Measurements from ENCODE around the gene UGT1A7. TPM values are rescaled to one million over a fixed set of nuclear protein-coding genes. Genes with fewer than 3 reads are reported as not detected.

UGT1A7 gene
- total RNA-seq, 1 donor from 2014 or later: not detected

- DNase-seq (ENCODE audit: extremely low read depth, low read depth, low spot score): no peak
Observed at GRCh38 chr2:233758141-233758540, 76.4 kb downstream of the UGT1A7 start.

DNA sequence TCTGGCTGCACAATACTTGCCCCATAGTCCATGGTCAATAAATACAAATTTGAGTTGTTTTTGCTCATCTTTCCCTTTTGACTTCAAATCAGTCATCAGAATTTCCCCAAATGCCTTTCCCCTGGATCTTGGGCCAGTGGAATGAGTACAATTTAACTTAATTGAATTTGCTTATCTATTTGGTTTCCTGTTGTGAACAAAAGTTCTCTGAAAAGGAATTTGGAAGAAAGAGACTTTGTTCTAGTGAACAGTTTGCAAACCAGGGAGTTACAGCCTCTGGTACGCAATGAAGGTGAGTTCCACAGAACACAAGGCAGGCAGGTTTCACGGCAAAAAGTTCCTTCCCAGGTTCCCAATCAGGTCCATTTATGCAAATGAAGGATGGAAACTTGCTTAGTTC is 77.1 kb downstream of the UGT1A7 start:
- no peak for DNase-seq (ENCODE audit: extremely low read depth, low read depth, low spot score)

GRCh38 chr2:233760043-233760442 is 78.3 kb downstream of the UGT1A7 start, which contains the start of gene UGT1A1:
TSS of gene UGT1A1 (plus strand) at chr2:233760270. CDS start at chr2:233760288, 18 bp downstream.
- no peak for DNase-seq (ENCODE audit: extremely low read depth, low read depth, low spot score)

GRCh38 chr2:233761040-233761769 is 79.5 kb downstream of the UGT1A7 start:
- no peak for DNase-seq (ENCODE audit: extremely low read depth, low read depth, low spot score)

- no peak for DNase-seq (ENCODE audit: extremely low read depth, low read depth, low spot score)
Observed at GRCh38 chr2:233764264-233764663, 82.6 kb downstream of the UGT1A7 start.

DNA sequence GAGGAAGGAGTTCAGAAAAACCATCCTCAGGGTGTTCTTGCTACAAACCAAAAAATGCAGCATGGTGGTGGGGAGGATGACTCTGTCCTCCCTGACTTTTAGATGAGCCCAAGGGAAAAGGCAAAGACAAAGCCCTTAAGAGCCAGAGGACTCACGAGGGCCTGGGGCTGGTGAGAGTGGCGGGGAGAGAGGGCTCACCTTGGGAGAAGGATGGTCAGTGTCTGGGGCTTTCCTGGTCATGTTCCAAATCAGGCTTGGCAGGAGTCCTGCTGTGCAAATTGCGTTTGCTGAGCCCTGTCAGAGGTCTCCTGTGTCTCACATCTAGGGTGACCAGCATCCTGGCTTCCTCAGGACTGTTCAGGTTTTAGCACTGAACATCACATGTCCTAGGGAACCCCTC is 83.1 kb downstream of the UGT1A7 start:
- no peak for DNase-seq (ENCODE audit: extremely low read depth, low read depth, low spot score)

GRCh38 chr2:233766416-233766815 is 84.7 kb downstream of the UGT1A7 start:
- DNase-seq (ENCODE audit: extremely low read depth, low read depth, low spot score): no peak

- DNase-seq (ENCODE audit: extremely low read depth, low read depth, low spot score): no peak
Observed at GRCh38 chr2:233768076-233768475, 86.4 kb downstream of the UGT1A7 start.

- no peak for DNase-seq (ENCODE audit: extremely low read depth, low read depth, low spot score)
Observed at GRCh38 chr2:233769260-233769659, 87.6 kb downstream of the UGT1A7 start.

- DNase-seq (ENCODE audit: extremely low read depth, low read depth, low spot score): no peak
Observed at GRCh38 chr2:233772153-233772552, 90.5 kb downstream of the UGT1A7 start.

DNA sequence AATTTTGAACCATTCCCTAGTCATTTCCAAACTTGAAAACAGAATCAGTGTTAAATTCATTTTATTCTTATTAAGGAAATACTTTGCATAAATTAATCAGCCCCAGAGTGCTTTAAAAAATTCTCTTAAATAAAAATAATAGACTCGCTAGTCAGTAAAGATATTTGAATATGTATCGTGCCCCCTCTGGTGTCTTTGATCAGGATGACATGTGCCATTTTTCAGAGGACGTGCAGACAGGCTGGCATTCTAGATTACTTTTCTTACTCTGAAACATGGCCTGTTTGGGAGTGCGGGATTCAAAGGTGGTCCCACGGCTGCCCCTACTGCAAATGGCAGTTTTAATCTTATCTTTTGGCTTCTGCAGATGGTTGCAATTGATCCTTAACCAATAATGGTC is 90.9 kb downstream of the UGT1A7 start:
- DNase-seq (ENCODE audit: extremely low read depth, low read depth, low spot score): no peak

DNA sequence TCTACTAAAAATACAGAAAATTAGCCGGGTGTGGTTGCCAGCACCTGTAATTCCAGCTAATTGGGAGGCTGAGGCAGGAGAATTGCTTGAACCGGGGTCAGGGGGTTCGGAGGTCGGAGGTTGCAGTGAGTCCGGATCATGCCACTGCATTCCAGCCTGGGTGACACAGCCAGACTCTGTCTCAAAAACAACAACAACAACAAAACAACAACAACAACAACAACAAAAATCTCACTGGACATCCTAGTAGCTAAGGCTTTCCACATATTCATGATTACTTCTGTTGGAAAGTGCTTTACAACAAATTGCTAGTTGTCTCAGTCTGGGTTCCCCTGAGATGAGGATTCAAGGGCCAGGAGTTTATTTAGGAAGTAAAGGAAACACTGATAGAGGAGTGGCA is 92.2 kb downstream of the UGT1A7 start:
- no peak for DNase-seq (ENCODE audit: extremely low read depth, low read depth, low spot score)

DNA sequence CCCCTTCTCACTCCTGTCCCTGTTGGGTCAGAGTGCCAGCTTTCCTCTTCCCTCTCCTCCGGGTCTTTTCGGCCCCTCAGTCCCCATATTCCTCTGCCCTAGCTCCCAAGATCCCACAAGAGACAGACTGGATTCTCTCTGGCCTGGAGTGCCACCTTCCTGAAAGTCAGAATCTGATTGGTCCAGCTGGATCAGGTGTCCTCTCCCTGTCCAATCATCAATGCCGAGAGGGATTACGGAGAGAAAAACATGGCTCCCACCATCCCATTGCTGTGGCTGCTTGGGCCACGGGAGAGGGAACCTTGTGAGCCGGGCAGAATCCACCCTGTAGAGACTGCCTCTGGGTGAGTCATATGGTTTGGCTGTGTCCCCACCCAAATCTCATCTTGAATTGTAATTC is 93.7 kb downstream of the UGT1A7 start:
- no peak for DNase-seq (ENCODE audit: extremely low read depth, low read depth, low spot score)

GRCh38 chr2:233778030-233778429 is 96.3 kb downstream of the UGT1A7 start, which contains the start of gene MROH2A:
TSS of gene MROH2A (plus strand) at chr2:233778330. CDS start at chr2:233779359, 1,029 bp downstream.
- no peak for DNase-seq (ENCODE audit: extremely low read depth, low read depth, low spot score)

DNA sequence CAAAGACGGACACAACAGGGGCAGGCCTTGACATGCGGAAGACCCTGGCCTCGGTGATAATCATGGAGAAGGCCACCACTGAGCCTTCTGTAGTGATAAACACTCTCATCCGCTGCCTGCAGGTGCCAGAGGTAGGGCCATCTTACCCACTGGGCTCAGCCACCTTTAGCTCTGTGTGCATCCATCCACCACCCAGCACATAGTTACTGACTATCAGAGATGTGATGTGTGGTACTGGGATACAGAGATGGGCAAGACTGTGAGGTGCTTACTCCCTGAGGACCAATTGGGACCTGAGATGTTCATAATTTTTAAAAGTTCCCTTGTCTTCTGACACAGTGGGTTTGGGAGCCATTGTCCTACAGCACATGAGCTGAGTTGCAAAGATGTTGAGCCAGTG is 98.0 kb downstream of the UGT1A7 start:
- DNase-seq (ENCODE audit: extremely low read depth, low read depth, low spot score): no peak

- DNase-seq (ENCODE audit: extremely low read depth, low read depth, low spot score): no peak
Observed at GRCh38 chr2:233780771-233781170, 99.1 kb downstream of the UGT1A7 start.

DNA sequence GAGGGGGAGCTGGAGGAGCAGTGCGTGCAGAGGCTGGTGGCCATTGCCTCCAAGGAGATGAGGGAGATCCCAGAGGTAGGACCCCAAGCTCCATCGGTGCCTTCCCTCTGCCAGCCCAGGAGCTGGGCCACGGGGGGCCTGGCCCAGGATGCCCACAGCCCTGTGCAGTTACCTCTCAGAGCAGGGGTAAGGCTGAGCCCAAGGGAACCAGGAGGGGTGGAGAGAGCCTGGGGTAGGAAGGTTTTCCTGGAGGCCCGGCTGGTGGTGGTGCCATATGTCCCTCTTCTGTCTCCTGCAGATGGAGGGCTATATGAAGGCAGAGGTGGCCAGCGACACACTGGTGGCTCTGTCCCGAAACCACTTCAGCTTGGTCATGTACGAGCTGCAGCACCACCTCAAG is 107.9 kb downstream of the UGT1A7 start:
- DNase-seq (ENCODE audit: extremely low read depth, low read depth, low spot score): no peak

- DNase-seq (ENCODE audit: extremely low read depth, low read depth, low spot score): no peak
Observed at GRCh38 chr2:233791151-233791882, 109.6 kb downstream of the UGT1A7 start.

DNA sequence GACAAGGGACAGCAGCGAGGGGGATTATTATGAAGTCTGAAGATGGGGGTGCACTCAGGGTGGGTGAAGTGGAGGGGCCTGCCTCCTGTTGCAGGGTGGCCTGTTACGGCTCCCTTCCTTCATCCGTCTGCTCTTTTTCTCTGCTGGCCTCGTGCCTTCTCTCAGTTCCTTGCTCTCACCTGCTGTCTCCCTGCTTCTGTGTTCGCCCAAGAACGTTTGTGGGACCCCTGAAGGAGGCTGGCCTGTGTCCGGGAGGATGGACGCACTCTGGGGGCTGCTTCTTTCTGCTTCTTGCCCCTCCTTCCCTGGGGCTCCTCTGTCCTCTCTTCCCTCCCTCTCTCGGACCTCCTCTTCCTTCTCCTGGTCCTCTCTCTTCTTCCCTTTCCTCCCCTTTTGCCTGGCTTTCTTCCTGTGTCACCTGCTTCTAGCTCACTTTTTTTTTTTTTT is 110.2 kb downstream of the UGT1A7 start:
- no peak for DNase-seq (ENCODE audit: extremely low read depth, low read depth, low spot score)

GRCh38 chr2:233792720-233793119 is 111.0 kb downstream of the UGT1A7 start:
- no peak for DNase-seq (ENCODE audit: extremely low read depth, low read depth, low spot score)

DNA sequence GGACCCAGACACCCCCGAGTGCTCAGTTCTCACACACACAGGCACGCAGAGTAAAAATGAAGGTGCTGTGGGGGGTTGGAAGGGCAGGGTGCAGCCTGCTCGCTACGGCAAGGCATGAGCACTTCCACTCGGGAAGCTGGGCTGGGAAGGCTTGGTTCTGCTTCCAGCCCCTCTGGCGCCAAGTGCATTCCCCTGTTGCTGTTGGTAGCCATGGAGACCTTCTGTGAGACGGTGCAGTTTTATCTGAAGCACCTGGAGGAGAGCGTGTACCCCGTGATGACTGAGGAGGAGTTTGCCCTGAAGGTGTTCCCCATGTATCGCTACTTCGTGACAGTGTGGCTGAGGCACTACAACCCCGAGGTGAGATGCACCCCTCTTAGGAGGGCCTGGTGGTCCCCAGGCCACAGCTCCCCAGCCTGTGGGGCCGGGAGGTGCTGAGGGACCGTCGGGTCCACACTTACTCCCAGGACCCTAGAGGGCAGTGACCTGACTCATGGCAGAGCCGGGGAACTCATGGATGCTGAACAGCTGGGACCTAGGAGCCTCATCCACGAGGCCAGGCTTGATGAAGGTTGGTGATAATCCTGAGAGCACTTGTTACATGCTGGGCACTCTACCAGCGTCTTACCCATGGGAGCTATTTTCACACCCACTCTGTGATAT is 111.9 kb downstream of the UGT1A7 start:
- no peak for DNase-seq (ENCODE audit: extremely low read depth, low read depth, low spot score)
